CD4-positive, alpha-beta T cell treated with Interleukin-4 for 1 hour (primary cell): ENCODE results near the gene SIAH2.

ENCODE experiments used
- DNase-seq, 2 donors: peaks; one replicate each; pipeline ENCODE4 v3.0.0-alpha.2; 2020 to 2022

The SIAH2 gene

DNA sequence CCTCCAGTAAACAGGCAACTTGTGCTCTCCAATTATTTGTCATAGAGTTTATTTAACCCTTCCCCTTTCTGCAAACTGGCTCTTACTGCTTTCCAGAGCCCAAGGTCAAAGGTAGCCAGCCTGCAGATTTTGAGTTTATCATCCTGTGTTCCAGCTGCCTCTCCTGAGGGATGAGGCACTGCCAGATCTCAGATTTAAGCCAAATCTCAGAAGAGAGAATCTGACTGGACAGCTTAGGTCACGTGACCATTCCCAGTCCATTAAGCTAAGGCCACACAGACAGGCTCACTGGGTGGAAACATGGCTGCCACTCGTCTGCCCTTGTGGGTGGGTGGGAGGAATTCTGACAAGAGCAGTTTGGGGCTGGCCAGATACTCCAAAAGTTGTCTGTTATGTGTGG, 8.6 kb upstream of the SIAH2 start:
- DNase-seq = no peak

DNA sequence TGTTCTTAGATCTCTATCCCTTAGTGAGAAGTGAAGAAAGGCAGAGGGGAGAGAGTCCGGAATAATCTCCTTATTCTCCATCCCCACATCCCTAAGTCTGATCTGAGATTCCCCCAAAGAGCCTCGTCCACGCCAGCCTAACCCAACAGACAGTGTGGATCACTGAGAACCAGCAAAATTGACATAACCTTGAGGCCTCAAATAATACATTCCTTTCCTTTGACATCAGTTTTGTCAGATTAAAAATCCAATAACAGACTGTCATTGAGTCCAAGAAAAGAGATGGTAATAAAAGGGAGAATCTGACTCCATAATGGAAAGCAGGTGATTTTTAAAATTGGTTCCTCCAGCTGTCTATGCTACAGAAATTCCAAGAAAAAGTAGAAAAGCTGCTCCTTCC, 7.7 kb upstream of the SIAH2 start:
- DNase-seq = no peak

DNA sequence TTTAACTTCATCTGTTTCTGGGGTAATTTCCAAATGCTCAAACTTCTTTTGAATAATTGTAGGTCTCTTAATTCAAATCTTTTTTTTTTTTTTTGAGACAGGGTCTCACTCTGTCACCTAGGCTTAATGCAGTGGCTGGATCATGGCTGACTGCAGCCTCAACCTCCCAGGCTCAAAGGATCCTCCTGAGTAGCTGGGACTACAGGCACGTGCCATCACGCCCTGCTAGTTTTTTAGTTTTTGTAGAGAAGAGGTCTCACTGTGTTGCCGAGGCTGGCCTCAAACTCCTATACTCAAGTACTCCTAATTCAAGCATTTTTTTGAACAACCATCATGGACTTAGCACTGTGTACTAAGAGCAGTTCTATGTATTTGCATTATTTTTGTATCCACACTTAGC, 3.8 kb upstream of the SIAH2 start:
- no peak for DNase-seq

DNA sequence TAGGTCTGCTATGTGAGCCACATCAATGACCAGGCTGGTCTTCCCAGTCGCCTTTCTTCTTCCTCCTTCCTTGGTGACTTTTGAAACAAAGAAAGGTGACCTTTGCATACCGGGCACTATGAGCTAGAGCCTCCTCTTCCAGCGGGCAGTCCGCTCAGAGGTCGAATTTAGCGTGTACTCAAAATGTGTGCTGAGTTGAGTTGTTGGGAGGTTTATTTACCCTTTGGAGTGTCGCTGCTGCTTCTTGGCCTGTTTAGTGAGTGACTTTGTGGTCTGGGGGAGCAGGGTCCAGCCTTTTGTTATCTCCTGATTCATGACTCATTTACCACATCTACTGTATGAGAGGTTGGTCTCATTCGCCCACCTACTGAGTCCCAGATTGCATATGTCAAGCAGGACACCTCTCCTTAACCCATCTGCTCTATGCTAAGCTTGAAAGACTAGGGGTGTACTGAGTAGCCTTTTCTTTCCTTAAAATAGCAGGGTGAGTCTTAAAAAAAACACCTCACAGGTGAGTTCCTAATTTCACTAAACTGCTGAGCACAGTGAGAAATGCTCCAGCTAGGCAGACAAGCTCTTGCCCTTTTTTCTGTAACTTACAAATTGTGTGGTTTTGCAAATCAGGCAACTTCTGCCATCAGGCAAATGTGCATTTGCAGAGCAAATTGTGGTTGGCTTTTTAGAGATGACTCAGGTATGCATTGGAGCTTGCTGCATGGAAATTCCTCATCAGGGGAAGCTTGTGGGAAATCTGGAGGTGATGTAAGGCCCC, 3.2 kb upstream of the SIAH2 start:
- no peak for DNase-seq

DNA sequence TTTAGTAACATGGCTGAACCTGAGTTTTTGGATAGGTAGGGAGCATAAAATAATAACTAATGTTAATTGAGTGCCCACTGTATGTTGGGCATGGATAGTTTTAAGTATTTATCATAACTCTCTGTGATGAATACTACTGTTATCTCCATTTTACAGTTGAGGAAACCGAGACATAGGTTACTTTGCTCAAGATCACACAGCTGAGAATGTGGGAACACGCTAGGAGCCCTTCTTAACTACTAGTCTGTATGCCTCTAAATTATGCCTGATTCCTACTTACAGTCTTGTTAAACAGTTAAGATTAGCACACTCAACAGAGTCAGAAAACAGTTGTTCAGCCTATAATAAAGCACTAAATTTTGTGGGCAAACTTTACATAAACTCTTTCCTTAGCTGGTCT, 2.0 kb upstream of the SIAH2 start:
- DNase-seq = no peak

DNA sequence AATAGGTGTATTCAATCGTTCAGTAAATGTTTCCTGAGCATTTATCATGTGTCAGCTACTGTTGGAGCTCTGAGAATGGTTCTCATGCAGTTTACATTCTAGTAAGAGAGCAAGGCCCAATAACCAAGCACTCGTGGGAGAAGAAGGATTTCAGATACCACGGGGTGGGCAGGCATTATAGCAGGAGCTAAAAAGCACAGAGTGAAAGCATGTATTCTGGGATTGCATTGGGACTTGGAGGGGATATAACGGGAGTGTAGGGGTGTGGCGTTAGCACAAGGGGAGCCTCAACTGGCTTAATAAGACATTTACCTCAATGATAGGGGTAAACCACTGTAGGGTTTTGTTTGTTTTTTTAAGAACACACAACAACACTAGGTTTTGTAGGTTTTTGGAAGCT, 1.6 kb upstream of the SIAH2 start:
- no peak for DNase-seq

DNA sequence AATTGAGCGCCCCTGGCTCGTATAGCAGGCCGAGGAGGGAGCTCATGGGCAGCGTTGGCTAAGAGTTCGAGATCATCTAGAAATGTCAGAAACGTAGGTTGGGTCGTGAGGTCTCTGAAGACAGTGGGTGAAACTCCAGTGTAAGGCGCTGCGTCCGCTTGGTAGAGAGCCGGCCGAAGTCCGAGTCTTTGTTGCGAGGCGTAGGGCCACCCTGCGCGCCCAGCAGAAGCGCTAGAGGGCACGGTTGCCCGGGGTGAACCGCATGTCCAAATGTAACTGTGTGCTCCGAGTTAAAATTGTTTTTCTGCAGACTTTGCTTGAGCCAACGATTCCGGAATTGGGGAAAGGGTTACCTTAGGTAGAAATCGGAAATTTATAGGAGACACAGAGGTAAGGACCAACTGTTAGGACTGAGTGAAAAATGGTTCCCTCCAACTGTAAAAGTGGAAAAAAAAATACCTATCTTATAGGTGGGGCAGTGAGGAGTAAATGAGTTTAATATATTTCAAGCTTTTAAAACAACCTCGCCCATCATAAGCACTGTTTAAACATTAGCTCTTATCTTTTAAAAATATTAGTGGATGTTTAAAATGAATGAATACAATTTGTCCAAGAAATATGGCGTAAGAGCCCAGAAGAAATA, 993 bp upstream of the SIAH2 start:
- DNase-seq = peak in 1 of 2 donors; percentile 53

DNA sequence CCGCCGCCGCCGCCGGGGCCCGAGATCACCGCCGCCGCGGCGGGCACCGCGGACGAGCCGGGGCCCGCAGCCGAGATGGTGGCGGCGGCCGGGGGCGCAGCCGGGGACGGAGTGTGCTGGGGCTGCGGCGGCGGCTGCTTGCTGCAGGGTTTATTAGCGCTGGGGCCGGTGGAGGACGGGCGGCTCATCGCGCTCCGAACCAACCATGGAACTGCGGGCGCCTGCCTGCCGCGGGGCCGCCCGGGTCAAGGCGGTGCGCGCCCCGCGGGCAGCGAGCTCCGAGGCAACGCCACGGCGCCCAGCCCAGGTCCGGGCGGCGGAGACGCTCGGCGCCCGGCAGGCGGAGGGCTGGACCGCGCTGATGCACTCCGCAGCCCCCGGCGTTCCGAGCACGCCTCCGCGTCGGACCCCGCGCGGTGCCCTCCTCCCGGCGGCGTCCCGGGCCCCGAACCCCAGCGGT, 277 bp downstream of the SIAH2 start:
- no peak for DNase-seq

DNA sequence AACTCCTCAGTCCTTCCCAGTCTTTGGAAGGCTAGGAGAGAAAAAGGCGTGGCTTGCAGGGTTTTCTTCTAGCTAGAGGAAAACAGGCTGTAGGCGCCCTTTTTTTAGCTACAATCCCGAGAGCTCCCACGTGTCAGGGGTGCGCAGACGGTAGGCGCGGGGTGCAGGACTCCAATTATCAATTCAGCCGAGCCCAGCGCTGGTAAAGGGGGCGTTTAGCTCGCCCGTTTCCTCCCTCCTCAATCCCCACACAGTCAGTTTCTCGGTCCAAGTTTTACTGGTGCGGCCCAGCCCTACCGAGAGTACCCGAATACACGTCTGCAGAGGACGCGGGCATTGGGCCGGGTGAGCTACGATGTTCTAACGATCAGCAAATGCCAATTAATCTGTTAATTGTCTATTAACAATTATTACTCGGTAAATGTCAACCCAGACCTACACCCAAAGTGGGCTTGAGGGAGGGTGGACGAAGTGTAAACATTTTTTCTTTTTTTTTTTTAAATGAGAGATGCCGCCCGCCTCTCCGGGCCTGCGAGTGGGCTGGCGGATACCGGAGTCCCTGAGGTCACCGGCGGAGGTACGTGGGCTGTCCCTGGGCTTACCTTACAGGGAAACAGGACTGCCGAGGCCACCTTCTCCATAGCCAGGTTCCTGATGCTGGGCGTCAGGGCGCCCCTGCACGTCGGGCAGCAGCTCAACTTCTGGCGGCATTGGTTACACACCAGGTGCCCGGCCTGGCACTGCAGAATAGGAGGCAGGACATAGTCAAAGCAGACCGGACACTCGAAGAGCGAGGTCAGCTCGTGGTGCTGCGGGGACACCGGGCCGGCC, 923 bp downstream of the SIAH2 start:
- DNase-seq = peak; percentile 25 to 34

DNA sequence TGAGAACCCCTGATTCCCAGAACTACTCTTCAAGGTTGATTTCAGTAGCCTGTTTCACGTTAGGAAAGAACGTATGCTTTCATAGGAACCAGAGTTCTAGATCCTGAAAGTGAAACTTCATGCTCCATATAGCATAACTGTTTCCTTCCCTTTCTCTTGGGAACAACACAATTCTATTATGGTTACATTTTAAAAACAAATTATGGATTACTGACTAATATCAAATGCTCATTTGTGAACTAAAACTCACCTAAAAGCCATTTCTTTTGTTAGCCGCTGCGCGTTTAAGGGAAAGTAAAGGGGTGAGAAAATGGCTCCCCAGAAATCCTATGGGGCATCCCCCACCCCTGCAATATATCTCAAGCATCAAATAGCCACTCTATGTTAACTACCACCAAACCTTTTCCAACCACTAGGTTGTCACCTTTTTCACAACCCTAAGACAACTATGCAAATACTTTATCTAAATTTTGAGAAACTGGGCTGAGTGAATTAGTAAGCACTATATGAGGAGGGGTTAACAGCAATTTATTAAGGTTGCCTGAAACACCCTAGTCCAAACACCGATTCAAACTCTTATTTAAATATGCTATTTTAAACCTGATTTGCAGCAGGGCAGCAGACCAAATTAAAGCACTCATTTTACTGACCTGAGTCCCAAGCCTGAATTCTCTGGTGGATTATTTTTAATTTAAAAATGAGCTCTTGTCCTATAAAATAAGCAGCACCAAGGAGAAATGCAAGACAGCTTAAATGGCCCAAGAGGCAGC, 2.4 kb downstream of the SIAH2 start:
- DNase-seq = peak; percentile 32 to 68

DNA sequence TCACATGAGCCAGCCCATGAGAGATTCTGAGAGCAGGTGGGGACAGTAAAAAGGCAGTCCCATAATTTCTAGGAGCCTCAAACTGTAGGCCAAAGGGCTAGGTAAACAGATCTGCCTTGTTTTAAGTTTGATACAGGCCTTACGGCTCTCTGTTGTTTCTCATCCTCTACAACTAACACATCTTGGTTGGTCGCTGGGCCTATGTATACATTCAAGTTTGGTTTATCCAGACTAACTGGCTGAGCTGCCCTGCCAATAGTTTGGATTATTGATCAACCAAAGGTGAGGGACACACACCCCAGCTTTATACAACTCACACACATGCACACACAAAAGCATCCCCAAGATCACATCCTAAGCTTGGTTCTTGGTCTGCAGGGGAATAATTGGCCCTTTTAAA, 3.0 kb downstream of the SIAH2 start:
- no peak for DNase-seq

DNA sequence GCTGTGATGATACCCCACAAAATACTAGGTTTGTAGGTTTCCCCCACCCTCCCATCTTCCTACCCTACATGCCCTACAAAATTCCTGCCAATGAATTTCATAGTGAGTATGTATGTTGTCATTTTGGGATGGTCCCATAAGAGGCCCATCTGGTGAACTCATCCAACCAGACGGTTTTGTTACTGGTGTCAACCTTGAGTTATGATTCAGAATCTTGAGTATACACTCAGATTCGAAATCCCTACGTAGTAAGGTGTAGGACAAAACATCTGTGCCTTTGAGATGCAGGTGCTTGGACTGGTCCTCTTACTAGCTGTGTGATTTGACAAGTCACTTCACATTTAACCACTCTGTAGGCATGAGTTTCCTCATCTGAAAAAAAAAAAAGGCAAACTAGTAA, 3.6 kb downstream of the SIAH2 start:
- no peak for DNase-seq

DNA sequence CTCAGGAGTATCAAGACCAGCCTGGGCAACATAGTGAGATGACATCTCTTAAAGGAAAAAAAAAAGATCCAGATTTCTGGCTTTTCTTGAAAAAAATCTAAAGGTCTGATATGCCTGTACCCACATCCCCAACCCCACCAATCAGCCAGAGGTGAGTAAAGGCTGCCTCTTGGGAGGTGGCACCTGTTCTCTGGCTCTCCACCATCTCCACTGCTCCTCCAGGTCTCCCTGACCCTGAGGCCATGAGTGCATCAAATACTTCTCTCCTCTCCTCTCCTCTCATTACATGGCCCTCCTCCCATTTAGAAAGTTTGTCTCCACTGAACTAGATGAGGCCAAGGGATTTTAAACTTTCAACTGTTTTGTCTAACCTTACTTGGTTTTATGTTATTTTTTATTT, 5.2 kb downstream of the SIAH2 start:
- no peak for DNase-seq

DNA sequence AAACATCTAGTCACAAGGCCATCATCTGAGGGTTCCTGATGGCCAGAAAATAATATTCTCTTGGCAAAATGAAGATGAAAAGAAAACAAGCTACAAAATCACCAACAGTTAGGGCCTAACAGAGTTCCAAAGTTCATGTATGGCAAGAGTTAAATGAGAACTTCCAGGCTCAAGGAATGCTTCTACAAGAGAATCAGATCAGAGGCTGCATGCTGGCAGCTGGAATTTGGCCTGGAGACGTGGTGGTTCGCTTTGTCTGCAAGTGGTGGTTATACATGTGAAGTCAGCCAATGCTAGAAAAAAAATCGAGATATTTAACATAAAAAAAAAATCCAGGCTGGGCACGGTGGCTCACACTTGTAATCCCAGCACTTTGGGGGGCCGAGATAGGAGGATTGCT, 5.6 kb downstream of the SIAH2 start:
- DNase-seq = no peak

DNA sequence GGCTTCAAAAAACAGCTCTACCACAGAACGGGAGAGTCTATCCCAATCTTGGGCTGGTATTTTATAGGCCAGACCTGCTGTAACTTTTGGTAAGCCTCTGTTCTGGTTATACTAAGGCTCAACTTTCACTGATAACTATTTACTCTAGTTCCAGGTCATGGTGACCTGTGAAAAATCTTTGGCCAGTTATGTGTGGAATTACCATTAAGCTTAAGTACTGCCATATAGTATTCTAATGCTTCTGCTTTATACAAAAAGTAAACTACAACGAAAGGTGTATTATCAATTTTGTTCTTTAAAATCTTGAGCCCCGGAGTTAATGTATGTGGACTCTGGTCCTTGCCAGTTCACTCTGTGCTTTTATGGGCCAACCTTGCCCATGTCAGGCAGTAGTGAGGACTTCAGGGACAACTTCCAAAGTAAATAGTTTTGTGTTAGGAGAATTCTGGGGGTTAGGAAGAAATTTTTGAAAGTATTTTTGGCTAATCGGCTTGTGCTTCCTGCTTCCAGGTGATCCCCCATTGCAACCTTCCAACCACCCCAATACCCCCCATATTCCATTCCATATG, 6.4 kb downstream of the SIAH2 start:
- DNase-seq = no peak

DNA sequence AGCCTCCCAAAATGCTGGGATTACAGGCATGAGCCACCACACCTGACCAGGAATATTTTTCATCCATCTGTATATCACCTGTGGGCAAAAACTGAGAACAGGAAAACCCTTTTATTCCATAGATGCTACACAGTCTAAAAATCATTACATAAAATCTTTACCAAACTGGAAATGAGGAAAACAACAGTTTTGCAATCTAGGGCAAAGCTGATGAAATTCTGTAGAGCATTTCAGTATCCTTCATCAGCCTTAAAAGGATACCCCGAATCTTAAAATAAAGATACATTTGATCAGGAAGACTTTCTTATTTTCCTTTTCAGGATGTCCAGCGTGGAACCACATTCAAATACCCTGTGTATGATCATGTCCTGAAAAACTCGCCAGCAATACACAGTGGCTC, 7.1 kb downstream of the SIAH2 start:
- no peak for DNase-seq

DNA sequence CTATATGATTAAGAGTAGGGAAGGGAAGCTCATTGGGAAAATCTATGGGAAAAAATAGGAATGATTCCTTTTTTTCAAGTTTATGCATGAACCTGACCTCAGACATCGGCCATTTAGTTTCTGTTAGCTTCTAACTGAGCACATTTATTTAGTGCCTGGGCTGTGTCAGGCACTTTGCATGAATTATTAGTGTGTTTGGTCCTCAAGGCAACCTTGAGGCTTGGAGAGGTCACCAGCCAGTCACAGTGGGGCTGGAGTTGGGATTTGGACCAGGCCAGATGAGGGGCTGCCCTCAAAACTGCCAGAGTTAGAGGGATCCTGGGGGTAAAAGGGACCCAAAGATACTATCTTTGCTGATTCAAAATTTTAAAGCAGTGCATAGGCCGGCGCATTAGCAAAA, 8.1 kb downstream of the SIAH2 start:
- no peak for DNase-seq

DNA sequence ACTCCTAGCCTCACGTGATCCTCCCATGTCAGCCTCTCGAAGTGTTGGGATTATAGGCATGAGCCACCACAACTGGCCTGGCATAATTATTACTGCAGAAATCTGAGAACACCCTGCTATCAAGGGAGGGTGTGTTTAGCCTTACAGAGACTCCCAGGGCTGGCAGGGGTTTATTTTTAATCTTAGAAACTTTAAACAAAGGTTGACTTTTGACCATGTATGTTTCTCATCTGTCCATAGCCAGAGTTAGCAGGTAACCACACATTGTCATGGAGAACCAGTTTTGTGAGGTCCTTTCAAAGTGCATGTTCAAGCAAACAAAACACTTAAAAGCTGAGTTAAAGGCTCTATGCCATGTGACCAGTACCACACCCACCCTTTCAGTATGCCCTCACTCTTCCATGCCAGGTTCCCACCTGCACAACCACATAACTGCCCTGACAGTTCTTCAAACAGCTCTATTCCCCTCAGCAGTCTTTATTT, 11.1 kb downstream of the SIAH2 start:
- DNase-seq = no peak

DNA sequence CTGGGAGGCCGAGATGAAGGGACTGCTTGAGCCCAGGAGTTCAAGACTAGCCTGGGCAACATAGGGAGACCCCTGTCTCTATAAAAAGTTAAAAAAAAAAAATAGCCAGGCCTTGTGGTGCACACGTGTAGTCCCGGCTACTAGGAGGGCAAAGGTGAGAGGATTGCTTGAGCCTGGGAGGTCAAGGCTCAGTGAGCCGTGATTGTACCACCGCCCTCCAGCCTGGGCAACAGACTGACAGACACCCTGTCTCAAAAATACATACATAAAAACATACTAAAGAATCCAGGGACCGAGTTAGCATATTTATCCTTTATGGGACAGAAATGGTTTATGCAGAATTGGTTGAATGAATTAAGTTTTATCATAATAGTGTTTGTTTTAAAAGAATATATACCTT, 13.7 kb downstream of the SIAH2 start:
- no peak for DNase-seq

DNA sequence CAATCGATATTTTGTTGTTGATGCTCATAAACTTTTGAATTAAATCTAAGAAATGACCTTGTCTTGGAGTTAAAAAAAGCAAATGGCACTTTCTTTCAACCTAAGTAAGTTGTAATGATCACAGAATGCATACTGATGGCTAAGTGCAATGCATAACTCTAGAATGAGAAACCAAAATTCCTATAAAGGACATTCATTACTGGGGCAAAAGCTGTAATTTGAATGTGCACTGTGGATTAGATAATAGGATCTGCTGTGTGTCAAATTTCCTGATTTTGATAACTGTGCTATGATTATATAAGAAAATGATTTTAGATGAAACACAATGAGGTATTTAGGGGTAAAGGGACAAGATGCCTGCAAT, 14.3 kb downstream of the SIAH2 start:
- DNase-seq = no peak

DNA sequence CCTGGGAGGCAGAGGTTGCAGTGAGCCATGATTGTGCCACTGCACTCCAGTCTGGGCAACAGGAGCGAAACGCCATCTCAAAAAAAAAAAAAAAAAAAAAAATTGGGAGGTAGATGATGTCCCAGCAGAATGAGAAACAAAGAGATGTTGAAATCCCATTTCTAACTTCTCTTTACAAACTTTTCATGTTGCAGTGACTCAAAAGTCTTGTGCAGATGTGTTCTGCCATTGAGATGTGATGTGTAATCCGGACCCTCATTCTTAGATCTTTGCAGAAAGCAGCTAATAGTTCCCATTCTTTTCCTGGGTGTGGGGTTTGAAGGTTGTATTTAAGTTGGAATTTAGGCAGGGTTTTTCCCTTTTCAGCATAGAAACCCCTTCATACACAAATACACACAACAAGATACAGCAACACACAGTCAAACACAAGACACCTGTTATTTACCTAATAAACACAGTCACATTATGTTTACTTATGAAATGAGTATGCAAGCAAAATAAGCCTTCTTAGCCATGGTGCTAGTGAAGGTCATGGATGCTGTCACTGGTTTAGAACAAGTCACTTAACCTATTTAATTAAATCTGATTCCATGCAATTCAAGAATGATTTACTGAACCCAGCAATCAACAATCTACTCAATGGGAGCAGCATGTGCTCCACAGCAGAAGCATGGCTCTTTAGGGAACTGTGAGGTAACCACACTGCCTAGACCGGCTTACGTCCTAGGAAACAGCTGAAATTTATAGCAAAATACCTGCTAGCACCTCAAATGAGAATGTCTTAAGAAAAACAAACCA, 14.9 kb downstream of the SIAH2 start:
- DNase-seq = no peak
